SK-N-MC (cell line): ENCODE results near the gene PABPN1.

ENCODE experiments used
- DNase-seq: peaks from one replicate; pipeline ENCODE4 v3.0.0-alpha.2; 2011; ENCODE audit warnings: low read depth, low spot score
- H3K27ac ChIP-seq: fragments of 200-600 bp; sonication (generic); 2 replicates; pipeline ENCODE4 v1.5.1; 2016; ENCODE audit warnings: mixed run types
- H3K36me3 ChIP-seq: fragments of 200-600 bp; sonication (generic); 2 replicates; pipeline ENCODE4 v1.6.1; 2017; ENCODE audit warnings: antibody characterized with exemption, low read length, mixed read lengths; ENCODE audit not compliant: insufficient read depth
- H3K4me3 ChIP-seq: fragments of 200-600 bp; sonication (generic); 2 replicates; pipeline ENCODE4 v1.5.1; 2016
- H3K9ac ChIP-seq: fragments of 200-600 bp; sonication (generic); 2 replicates; pipeline ENCODE4 v1.8.0; 2017; ENCODE audit warnings: mixed run types, mixed read lengths; ENCODE audit not compliant: insufficient read length
- H3K9me3 ChIP-seq: fragments of 200-600 bp; sonication (generic); 2 replicates; pipeline ENCODE4 v1.6.1; 2017; ENCODE audit warnings: low read depth, mild to moderate bottlenecking, antibody characterized with exemption, low read length, moderate library complexity, mixed read lengths
- EZH2 ChIP-seq: fragments of 200-600 bp; sonication (generic); IDR thresholded peaks from one replicate; pipeline ENCODE4 v1.6.1; 2017; ENCODE audit warnings: antibody characterized with exemption
- FOXP2 ChIP-seq: optimal IDR thresholded peaks from 2 replicates; pipeline ENCODE3; 2011; ENCODE audit warnings: mild to moderate bottlenecking, moderate library complexity; ENCODE audit not compliant: insufficient read depth; ENCODE audit errors: extremely low read length, control extremely low read depth
- POLR2AphosphoS5 ChIP-seq: IDR thresholded peaks from 2 replicates; pipeline ENCODE4 v1.6.1; 2012; ENCODE audit warnings: mild to moderate bottlenecking, low read depth, low read length, borderline replicate concordance

Gene PABPN1

GRCh38 chr14:23339506-23340268, 18.4 kb downstream of the PABPN1 start:
- no peaks in the 10 kb centered on the region for H3K36me3 ChIP-seq
- no peaks in the 10 kb centered on the region for H3K9me3 ChIP-seq
- TF ChIP-seq FOXP2 (no peak), POLR2AphosphoS5 (no peak), EZH2 (no peak)
- H3K27ac ChIP-seq: no peak overlapping the region
- H3K4me3 ChIP-seq: no peak overlapping the region
- no peak overlapping the region for H3K9ac ChIP-seq
- no peak for DNase-seq

DNA sequence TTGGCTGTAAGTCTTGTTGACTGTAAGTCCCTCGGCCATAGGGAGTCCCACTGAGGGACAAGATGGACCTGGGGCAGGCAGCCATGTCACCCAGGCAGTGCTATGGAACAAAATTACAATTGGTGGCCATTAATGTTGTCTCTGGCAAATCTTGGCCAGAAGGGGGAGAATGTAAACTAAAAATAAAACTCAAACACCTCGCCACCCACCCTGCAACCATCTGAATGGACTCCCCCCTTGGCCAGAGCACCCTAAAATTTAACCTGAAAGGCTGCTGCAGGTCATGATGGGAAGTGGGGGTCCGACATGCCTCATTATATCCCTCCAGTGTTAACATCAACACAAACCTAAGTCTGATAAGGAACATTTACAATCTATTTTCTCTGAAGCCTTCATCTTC, 23.2 kb downstream of the PABPN1 start:
- Histone ChIP-seq H3K9ac (no peak overlapping the region), H3K4me3 (no peak overlapping the region), H3K36me3 (no peaks in the 10 kb centered on the region), H3K9me3 (no peaks in the 10 kb centered on the region), H3K27ac (no peak overlapping the region)
- TF ChIP-seq FOXP2: no peak
- no peak for DNase-seq

DNA sequence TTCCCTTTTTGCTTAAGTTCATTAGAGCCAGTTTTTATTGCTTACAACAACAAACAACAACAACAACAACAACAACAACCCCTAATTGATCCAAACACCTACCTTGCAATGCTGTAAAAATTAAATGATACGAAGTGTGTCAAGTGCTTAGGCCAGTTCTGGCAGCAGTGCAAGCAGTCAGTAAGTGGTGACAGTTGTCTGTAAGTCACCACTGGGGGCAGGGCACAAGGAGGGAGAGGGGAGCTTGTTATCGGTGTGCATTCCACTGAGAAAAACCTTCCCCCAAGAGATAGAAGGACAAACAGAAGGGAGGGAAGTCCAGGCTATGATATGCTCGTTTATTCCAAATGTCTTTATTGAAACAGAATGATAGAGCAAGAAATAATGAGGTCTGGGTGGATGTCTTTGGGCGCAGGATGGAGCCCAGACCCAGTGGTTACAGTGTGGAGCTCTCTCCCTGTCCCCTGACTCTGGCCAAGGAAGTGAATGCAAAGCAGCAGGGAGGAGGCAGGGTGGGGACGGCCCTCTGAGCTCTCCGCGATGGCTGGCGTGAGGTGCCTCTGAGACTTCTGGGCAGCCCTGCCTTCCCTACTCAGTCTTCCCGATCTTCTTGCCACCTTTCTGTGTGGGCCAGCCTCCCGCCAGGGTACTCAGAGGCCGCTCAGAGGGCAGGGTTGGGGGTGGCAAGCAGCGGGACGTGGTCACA, 24.9 kb downstream of the PABPN1 start:
- DNase-seq: no peak
- H3K9me3 ChIP-seq: no peaks in the 10 kb centered on the region
- H3K4me3 ChIP-seq: no peak overlapping the region
- TF ChIP-seq FOXP2 (no peak), POLR2AphosphoS5 (no peak), EZH2 (no peak)
- H3K27ac ChIP-seq: no peak overlapping the region
- no peak overlapping the region for H3K9ac ChIP-seq
- H3K36me3 ChIP-seq: no peaks in the 10 kb centered on the region

GRCh38 chr14:23346693-23347405, 25.6 kb downstream of the PABPN1 start:
- TF ChIP-seq FOXP2: no peak
- no peak for TF ChIP-seq EZH2
- TF ChIP-seq POLR2AphosphoS5: no peak
- no peaks in the 10 kb centered on the region for H3K36me3 ChIP-seq
- H3K4me3 ChIP-seq: no peak overlapping the region
- no peak overlapping the region for H3K9ac ChIP-seq
- H3K9me3 ChIP-seq: no peaks in the 10 kb centered on the region
- no peak overlapping the region for H3K27ac ChIP-seq
- DNase-seq: no peak

DNA sequence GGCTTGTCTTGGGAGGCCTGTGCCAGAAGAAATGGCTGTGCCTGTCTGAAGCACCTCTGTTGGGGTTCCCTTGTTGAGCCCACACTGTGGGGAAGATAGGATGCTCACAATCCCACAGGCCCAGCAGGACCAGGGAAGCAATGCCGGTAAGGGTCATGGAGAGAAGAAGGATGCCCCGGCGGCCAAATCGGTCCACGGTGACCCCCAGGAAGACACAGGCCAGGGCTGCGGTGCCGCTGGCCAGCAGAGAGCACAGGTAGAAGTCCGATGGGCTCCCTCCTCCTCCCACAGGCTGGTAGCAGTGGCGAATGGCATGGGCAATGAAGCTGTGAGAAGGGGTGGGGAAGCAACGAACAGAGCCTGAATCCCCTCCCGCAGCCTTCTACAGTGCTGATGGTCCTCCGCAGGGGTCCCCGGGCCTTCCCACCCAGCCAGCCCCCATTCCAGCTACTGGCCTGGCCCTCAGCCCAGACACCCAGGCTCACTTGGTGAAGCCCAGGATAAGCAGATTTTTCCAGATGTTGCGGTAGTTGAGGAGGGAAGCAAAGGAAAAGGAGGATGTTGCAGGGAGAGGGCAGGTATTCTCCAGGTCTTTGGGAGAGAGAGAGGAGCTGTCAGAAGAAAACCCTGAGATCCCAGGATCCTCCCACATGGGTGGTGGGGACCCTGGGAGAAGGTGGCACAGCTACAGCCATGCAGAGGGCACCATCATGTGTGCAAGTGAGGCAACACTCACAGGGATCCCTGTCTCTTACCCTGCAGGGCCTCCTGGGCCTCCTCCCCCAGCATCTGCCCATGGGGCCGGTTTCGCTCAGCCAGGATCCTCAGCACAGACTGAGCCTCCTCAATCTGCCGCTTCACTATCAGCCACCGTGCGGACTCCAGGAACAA, 26.4 kb downstream of the PABPN1 start:
- H3K4me3 ChIP-seq: no peak overlapping the region
- no peaks in the 10 kb centered on the region for H3K36me3 ChIP-seq
- no peak for DNase-seq
- no peaks in the 10 kb centered on the region for H3K9me3 ChIP-seq
- no peak overlapping the region for H3K27ac ChIP-seq
- no peak overlapping the region for H3K9ac ChIP-seq
- TF ChIP-seq FOXP2 (no peak), EZH2 (no peak)

GRCh38 chr14:23348297-23348655, 27.0 kb downstream of the PABPN1 start:
- Histone ChIP-seq H3K9me3 (no peaks in the 10 kb centered on the region), H3K27ac (no peak overlapping the region), H3K36me3 (no peaks in the 10 kb centered on the region), H3K9ac (no peak overlapping the region), H3K4me3 (no peak overlapping the region)
- no peak for DNase-seq
- no peak for TF ChIP-seq EZH2
- no peak for TF ChIP-seq FOXP2
- no peak for TF ChIP-seq POLR2AphosphoS5

DNA sequence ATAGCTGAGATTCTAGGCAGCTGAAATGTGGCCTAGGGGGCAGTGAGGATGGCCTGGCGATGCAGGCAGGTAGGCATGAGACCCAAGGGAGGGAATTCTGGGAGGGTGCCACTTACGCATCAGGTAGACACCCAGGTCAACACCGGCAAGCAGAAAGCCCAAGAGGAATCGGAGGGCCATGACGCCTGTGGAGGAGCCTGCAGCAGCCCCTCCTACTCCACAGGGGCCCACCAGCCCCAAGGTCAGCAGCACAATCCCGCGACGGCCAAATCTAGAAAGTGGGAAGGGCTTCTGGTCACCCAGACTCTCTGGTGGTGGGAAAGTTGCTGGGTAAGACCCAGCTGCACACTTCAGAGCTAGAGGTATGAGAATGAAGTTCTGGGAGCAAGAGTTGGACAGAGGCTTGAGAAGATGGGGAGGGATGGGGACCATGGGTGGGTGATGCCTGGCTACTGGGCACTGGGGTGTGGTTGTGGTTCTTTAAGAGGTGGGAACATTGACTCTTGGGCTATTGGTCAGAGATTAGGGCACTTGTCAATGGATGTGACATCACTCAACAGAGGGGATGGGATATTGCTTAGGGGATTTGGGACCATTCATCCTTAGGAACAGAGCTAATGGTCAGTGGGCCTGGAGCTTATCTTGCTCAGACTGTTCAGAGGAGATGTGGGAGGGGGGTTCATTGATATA, 28.0 kb downstream of the PABPN1 start:
- TF ChIP-seq EZH2 (no peak), POLR2AphosphoS5 (no peak), FOXP2 (no peak)
- H3K9me3 ChIP-seq: no peaks in the 10 kb centered on the region
- H3K27ac ChIP-seq: no peak overlapping the region
- no peak for DNase-seq
- H3K9ac ChIP-seq: no peak overlapping the region
- no peaks in the 10 kb centered on the region for H3K36me3 ChIP-seq
- H3K4me3 ChIP-seq: no peak overlapping the region
